ENCODE measurements around the gene PLCH2. TPM values are rescaled to one million over a fixed set of nuclear protein-coding genes. Genes with fewer than 3 reads are reported as not detected.

Gene PLCH2, protein sequence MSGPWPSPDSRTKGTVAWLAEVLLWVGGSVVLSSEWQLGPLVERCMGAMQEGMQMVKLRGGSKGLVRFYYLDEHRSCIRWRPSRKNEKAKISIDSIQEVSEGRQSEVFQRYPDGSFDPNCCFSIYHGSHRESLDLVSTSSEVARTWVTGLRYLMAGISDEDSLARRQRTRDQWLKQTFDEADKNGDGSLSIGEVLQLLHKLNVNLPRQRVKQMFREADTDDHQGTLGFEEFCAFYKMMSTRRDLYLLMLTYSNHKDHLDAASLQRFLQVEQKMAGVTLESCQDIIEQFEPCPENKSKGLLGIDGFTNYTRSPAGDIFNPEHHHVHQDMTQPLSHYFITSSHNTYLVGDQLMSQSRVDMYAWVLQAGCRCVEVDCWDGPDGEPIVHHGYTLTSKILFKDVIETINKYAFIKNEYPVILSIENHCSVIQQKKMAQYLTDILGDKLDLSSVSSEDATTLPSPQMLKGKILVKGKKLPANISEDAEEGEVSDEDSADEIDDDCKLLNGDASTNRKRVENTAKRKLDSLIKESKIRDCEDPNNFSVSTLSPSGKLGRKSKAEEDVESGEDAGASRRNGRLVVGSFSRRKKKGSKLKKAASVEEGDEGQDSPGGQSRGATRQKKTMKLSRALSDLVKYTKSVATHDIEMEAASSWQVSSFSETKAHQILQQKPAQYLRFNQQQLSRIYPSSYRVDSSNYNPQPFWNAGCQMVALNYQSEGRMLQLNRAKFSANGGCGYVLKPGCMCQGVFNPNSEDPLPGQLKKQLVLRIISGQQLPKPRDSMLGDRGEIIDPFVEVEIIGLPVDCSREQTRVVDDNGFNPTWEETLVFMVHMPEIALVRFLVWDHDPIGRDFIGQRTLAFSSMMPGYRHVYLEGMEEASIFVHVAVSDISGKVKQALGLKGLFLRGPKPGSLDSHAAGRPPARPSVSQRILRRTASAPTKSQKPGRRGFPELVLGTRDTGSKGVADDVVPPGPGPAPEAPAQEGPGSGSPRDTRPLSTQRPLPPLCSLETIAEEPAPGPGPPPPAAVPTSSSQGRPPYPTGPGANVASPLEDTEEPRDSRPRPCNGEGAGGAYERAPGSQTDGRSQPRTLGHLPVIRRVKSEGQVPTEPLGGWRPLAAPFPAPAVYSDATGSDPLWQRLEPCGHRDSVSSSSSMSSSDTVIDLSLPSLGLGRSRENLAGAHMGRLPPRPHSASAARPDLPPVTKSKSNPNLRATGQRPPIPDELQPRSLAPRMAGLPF (N-terminal part only)
- total RNA-seq (2014; rRNA removed; shearing (Covaris generic); ENCODE audit: low replicate concordance), result 0.26 and 0.74 TPM in 2 replicates

DNA sequence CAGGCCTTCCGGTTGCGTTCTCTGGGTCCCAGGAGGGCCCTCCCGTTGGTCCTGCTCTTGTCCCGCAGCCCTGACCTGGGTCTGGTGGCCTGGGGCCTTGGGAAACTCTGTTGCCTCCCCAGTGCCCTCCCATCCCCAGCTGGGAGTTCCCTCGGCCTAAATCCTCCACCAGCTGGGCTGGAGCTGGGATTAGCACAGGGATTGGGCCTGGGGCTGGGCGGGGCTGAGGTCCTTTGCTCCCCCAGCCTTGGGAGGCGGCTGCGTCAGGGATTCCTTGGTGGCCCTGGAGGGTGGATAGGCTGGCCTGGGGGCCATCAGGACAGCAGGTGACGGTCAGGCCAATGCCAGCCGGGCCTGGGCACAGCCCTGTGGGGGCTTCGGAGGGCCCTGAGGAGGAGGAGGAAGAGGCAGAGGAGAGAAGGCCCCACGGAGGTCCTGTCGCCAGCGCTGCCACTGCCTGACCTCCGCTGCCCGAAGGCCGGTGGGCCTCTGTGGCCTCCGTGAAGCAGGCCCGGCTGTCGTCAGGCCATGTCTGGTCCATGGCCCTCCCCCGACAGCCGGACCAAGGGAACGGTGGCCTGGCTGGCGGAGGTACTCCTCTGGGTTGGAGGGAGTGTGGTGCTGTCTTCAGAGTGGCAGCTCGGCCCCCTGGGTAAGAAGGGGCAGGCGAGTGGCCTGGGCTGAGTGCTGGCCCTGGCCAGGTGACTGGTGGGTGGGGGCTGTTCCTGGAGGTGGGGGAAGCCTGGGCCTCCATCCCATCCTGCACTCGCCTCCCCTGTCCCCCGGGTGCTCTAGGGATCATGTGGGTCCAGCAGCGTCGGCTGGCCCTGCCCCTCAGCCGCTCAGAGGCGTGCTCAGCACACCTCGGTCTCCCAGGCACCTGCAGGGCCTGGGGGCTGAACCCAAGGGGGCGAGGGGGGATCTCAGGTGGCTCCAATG is at the start of gene PLCH2:
Gene PLCH2, plus strand, starts transcription at position 229 of the 939 bp plus-strand sequence. Its CDS starts 300 bp downstream, at position 529.
- DNase-seq (ENCODE audit: low read depth), result no peak
- in situ Hi-C loops (cut with HindIII; ENCODE audit: low pct_unique_long_range_greater_than_20kb, low sequenced_read_pairs), result no loop called here

DNA sequence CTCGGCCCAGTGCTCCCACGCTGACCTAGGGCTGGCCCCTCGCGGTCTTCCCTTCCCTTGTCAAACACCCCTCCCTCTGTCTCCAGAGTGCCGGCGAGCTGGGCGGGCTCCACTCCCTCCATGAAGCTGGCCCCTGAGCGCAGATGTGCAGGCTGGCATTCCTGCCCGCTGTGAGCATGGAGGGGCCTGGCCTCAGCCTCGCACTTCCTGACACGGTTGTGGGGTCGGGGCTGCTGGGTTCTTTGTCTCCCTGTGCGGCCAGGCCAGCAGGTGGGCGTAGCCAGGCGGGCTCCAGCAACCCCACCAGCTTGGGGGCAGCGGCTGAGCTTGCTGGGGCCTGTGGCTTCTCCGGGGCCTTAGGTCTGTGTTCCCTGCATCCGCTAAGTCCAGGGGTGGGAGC is 49.5 kb upstream of the PLCH2 start:
- DNase-seq (ENCODE audit: low read depth), result no peak
- in situ Hi-C loops (cut with HindIII; ENCODE audit: low pct_unique_long_range_greater_than_20kb, low sequenced_read_pairs), result no loop called here

DNA sequence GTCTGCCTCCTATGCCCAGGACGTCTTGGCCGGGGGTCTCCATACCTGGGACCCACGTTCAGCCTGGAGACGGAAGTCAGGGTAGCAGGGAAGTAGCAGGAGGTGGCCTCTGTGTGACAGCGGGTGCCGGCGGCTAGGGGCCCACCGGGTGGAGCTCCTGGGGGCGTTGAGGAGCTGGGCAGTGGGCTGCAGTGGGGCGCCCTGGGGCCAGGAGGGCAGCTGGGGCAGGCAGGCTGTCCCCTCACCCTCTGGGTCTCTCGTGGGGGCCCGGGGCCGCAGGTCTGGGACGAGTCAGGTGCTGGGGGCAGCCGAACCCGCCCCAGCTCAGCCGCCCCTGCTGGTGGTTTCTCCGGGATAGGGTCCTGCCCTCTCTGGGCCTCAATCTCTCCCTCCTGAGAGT is 49.0 kb upstream of the PLCH2 start:
- in situ Hi-C loops (cut with HindIII; ENCODE audit: low pct_unique_long_range_greater_than_20kb, low sequenced_read_pairs), result no loop called here
- no peak for DNase-seq (ENCODE audit: low read depth)

DNA sequence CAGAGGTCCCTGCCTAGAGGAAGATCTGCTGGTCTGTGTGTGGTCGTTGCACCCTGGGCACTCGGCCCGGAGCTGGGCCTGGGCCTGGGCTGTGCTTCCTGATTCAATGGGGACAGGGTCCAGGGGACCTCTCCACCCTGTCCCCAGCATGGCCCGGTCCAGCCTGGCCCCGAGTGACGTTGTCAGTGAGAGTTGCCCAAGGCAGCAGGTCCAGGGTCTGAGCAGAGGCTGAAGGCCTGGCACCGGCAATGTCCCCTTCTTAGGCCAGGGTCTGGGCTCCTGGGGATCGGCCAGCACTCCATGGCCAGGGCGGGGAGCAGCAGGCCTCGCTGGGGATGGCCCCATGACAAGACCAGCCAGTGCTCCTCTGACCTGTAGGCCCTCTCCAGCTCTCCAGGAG is 48.1 kb upstream of the PLCH2 start:
- in situ Hi-C loops (cut with HindIII; ENCODE audit: low pct_unique_long_range_greater_than_20kb, low sequenced_read_pairs), result no loop called here
- DNase-seq (ENCODE audit: low read depth), result no peak

DNA sequence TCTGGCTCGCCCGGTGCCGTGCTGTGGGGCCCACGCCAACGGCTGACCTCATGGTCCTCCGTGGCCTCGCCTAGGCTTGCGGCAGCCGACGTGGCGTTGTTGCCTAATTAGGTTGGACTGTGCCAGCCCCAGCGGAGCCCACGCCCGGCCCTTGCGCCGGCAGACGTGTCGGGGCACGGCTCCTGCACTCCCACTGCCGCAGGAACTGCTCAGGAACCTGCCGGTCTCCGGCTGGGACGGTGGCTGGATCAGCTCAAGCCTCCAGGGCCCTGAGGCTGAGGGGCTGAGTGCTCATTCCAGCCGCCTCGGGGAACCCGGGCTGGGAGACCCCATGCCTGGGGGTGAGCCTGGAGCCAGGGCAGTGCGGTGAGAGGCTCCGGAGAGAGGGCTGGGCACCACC is 47.6 kb upstream of the PLCH2 start:
- in situ Hi-C loops (cut with HindIII; ENCODE audit: low pct_unique_long_range_greater_than_20kb, low sequenced_read_pairs), result no loop called here
- no peak for DNase-seq (ENCODE audit: low read depth)

DNA sequence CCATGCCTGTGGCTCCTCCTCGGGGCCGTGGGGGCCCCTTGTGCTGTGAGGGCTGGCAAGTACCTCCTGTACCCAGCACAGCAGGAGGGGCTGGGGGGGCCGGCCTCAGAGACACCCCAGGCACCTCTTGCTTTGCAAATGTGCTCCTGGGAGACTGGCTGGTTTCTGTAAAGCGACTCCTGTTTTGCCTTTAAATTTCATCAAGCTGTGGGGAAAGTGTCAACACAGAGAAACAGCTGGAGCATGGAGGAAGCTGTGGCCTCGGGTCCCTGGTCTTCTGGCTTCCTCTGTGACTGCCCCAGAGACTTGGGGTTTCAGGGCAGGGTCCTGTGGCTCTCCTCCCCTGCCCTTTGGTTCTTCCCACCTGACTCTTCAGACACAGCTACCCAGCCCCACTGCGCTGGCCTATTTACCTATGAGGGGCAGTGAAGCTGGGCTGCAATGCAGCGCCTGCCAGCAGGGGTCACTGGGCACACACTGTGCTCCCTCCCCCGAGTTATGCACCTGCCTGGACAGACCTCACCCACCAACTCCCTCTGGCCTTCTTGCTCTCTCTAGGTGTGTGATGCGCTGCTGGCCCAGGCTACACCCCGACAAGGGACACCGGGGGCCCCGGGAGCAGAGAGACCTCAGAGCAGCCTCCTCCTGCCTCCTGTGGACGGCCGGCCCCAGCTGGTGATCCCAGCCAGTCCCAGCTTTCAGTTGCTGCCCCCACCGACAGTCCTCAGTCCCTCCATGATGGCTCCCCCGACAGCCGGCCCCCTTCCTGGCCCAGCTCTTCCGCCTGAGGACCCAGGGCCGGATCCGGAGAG is 46.1 kb upstream of the PLCH2 start:
- no peak for DNase-seq (ENCODE audit: low read depth)
- in situ Hi-C loops (cut with HindIII; ENCODE audit: low pct_unique_long_range_greater_than_20kb, low sequenced_read_pairs), result no loop called here

DNA sequence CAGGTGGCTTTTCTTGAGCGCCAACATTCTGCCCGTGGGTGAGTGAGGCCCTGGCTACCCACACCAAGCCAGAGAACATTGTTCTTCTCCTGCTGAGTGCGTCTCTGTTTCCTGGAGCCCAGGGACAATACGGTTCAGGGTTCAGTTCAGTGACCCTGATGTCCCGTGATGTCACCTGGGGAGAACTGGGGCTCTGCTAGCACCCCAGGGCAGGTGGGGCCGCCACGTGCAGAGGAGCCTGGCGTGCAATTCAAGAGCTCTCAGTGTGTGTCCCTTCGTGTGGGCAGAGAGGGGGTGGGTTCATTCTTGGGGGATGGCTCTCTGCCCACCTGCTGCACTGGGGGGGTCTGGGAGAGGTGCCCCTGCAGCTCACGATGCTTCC is 45.5 kb upstream of the PLCH2 start:
- DNase-seq (ENCODE audit: low read depth), result no peak

DNA sequence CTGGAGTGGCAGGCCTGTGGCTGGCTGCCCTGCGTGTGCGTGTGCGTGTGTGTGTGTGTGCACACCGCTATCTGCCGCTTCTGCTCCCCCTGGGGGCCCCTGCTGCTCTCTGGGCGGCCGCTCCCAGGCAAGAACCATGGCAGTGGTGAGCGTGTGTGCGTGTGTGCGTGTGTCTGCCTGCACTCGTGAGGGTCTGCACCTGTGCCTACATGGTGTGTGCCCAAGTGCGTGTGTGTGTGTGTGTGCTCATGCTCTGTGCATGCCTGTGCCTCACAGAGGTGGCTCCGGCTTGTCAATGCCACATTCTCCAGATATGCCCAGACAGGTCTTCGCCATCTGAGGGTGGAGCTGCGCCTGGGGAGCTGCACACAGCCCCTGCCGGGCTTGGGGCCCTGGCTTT is 45.0 kb upstream of the PLCH2 start:
- no peak for DNase-seq (ENCODE audit: low read depth)
- in situ Hi-C loops (cut with HindIII; ENCODE audit: low pct_unique_long_range_greater_than_20kb, low sequenced_read_pairs), result no loop called here

More for the DNA sequence above, 45.5 kb upstream of the PLCH2 start:
- in situ Hi-C loops (cut with HindIII; ENCODE audit: low pct_unique_long_range_greater_than_20kb, low sequenced_read_pairs), result no loop called here

DNA sequence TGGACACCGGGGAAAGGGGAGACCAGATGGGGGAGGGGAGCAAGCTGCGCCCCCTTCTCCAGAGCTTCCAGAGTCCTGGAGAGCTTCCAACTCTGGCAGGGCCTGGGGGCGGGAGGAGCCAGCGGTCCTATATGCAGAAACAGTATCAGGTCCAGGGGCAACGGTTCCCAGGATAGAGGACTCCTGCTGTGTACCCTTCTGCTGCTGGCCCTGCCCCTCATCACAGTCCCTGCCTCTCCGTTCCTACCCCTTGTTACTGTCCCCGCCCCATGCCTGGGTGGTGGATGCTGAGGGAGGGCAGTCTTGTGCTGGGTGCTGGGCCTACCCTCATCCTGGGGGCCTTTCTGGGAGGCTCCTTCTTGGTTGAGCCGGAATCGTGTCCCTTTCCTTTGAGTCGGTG is 44.6 kb upstream of the PLCH2 start:
- in situ Hi-C loops (cut with HindIII; ENCODE audit: low pct_unique_long_range_greater_than_20kb, low sequenced_read_pairs), result no loop called here
- no peak for DNase-seq (ENCODE audit: low read depth)

DNA sequence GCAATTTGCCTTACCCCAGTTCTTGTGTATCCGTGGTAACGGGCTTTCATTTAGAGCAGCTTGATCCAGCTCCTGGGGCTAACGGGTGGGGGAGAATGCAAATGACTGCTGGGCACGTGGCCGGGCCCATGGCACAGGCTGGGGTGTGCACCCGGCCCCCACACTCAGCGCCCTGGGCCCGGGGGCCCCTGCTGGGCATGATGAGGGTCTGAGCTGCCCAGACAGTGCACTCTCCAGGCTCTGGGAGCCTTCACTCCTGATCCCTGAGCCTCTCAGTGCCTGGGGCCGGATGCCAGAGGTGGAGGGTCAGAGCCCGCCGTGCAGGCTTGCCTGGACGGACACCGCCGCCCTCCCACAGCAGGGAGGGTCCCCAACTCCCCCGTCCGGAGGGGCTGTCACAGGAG is 43.6 kb upstream of the PLCH2 start:
- in situ Hi-C loops (cut with HindIII; ENCODE audit: low pct_unique_long_range_greater_than_20kb, low sequenced_read_pairs), result no loop called here
- DNase-seq (ENCODE audit: low read depth), result no peak

DNA sequence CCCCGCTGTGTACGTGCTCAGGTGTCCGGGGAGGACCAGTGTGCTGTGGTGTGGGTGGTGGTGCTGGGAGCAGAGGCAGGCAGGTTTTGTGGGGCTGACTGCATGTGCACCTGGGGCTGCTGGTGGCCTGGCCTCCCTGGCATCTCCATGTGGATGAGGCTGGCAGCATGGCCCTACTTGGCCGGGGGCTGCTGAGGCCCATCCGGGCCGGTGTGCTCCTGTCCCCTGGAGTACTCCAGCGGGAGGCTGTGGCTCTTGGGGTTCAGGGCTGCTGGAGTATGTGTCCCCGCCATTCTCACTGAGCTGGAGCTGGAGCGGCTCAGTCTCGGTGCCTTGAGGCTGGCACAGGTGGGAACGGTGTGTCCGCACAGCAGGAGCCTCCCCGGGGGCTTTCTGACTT is 42.9 kb upstream of the PLCH2 start:
- no peak for DNase-seq (ENCODE audit: low read depth)
- in situ Hi-C loops (cut with HindIII; ENCODE audit: low pct_unique_long_range_greater_than_20kb, low sequenced_read_pairs), result no loop called here

DNA sequence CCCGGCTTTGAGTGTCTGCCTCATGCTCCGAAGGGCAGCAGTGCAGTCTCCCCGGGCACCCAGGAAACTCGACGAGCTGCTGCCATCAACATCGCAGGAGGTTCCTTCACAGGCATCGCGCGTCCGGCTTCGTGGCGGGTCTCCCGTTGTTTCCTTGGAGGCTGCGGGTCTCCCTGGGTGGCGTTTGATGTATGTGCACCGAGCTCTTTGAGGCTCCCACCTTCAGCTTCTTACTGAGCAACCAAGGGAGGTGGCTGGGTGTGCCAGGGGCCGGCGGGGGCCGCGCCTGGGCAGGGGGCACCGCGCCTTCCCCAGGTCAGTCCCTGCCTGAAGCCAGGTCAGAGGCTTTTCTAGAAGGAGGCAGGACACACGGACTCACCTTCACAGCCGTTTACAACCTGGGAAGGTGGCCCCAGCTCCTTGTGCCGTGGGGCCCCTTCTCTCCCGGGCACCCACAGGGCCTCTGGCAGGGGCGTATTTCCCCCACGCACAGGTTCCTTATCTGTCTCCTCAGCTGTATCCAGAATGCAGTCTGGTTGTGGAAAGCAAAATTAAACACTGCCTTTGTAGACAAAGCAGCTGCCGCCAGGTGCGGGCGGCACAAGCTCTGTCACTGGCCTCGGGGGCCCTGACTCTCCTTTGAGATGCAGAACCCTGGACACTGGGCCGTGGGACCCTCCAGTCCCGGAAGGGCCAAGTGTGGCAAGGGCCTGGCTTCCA is 42.0 kb upstream of the PLCH2 start:
- in situ Hi-C loops (cut with HindIII; ENCODE audit: low pct_unique_long_range_greater_than_20kb, low sequenced_read_pairs), result no loop called here
- DNase-seq (ENCODE audit: low read depth), result no peak

DNA sequence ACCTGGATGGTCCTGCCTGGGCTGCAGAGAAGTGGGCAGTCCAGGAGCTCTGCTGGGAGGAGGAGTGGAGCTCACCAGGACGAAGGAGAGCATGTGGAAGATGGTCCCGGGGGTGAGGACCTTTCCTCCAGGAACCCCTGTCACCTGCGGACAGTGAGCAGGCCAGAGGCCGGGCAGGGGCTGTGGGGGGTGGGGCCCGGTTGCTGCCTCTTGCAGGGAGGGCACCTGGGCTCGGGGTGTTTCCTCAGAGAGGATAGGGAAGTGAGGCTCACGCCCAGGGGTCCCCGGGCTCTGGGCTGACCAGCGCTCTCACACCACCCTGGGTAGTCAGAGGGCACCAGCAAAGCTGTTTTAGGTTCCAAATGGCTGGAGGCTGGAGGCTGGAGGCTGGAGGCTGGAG is 41.0 kb upstream of the PLCH2 start:
- in situ Hi-C loops (cut with HindIII; ENCODE audit: low pct_unique_long_range_greater_than_20kb, low sequenced_read_pairs), result no loop called here
- DNase-seq (ENCODE audit: low read depth), result no peak

DNA sequence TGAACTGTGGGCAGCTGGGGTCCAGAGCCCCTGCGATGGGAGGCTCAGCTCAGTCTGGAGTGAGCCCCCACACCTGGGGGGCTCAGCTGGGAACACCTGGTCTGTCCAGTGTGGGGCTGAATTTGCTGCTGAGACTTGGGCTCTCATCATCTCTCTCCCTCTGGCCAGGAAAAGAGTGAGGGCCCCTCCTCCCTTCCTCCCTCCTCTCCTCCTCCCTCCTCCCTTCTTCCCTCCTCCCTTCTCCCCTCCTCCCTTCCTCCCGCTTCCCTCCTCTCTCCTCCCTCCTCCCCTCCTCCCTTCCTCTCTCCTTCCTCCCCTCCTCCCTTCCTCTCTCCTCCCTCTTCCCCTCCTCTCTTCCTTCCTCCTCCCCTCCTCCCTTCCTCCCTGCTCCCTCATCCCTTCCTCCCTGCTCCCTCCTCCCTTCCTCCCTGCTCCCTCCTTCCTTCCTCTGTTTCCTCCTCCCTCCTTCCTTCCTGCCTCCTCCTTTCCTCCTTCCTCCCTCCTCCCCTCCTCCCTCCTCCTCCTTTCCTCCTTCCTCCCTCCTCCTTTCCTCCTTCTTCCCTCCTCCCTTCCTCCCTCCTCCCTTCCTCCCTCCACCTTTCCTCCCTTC is 40.2 kb upstream of the PLCH2 start:
- DNase-seq (ENCODE audit: low read depth), result no peak
- in situ Hi-C loops (cut with HindIII; ENCODE audit: low pct_unique_long_range_greater_than_20kb, low sequenced_read_pairs), result no loop called here

DNA sequence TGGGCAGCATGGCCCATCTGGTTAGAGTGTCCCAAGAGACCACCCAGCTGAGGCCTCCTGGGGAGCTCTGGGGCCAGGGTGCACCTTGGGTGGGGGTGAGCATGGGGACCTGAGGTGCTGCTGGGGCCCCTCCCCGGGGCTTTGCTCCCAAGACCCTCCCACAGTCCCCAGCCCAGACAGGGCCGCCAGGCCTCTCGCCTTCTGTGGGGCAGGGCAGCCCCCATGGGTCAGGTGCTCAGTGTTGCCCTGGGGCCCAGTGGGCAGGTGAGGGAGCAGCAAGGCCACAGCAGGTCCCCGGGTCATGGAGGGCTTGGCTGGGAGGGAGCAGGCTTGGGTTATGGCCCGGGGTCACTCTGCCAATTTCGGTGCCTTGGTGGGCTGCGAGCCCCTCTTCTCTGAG is 39.2 kb upstream of the PLCH2 start:
- DNase-seq (ENCODE audit: low read depth), result no peak
- in situ Hi-C loops (cut with HindIII; ENCODE audit: low pct_unique_long_range_greater_than_20kb, low sequenced_read_pairs), result no loop called here

DNA sequence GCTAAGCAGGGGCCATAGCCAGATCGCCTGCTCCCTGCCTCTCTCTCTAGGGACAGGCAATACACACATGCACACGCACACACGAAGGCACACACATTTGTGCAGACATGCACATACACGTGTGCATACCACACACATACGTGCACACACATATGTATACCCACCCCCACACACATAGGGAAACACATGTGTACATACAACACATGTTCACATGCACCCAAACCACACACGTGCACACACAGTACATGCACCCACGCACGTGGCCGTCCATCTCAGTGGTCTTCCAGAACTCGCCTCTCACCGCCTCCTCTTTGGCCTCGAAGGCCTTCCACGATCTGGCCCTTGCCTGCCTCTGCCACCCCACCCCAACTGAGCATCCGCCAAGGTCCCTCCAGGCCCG is 38.5 kb upstream of the PLCH2 start:
- in situ Hi-C loops (cut with HindIII; ENCODE audit: low pct_unique_long_range_greater_than_20kb, low sequenced_read_pairs), result no loop called here
- no peak for DNase-seq (ENCODE audit: low read depth)
